Fibroblast of peridontal ligament (primary cell): Measurements from ENCODE around the gene TM4SF18.
"Not testable (repeated sequence)": the region's sequence is repeated elsewhere in the genome, so short reads cannot be mapped to it uniquely, and the experiment has no call there.

Source experiments
- DNase-seq: peaks from one replicate; pipeline ENCODE4 v3.0.0-alpha.2; 2010; ENCODE audit errors: extremely low read depth

TM4SF18 gene

GRCh38 chr3:149368674-149369497 is 35.5 kb upstream of the TM4SF18 start:
- DNase-seq: peak; percentile 20

DNA sequence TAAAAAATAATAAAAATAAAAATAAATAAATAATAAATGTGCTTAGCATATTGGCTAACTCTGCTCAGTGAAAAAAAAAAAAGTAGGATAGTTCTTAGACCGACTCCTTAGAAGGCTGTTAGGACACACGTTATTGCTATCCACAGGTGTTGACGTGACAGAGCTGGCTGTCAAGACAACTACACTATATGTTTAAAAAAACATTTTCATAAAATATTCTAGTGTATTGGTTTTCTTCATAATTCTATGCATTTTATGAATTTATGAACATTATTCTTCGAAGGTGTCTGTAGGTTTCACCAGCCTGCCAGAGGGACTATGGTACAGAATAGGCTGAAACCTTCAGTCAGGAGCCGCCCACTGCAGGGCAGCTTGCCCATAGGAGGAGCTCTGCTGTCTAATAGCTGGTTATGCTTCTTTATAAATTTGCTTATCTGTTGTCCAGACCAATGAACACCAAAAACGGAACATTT is 34.8 kb upstream of the TM4SF18 start:
- no peak for DNase-seq

- DNase-seq: no peak
Observed at GRCh38 chr3:149366941-149367840, 33.8 kb upstream of the TM4SF18 start.

GRCh38 chr3:149366031-149366430 is 32.6 kb upstream of the TM4SF18 start:
- no peak for DNase-seq

DNA sequence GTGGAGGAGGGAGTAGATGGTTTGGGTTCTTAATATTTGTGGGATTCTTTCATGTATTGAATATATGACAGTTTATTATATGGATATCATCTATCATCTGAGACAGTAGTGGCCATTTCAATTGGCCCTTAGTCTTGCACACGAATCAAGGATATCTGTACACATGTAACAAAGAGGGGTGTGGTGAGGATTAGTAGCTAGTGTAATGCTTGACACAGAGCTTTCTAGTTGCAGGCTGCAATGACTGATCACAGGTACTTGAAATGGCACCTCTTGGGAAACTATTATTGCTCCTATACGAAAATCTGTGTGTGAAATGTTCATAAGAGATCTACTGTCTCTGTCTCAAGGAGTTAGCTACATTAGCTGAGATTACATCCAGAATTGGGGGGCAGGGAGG is 31.2 kb upstream of the TM4SF18 start:
- no peak for DNase-seq

DNA sequence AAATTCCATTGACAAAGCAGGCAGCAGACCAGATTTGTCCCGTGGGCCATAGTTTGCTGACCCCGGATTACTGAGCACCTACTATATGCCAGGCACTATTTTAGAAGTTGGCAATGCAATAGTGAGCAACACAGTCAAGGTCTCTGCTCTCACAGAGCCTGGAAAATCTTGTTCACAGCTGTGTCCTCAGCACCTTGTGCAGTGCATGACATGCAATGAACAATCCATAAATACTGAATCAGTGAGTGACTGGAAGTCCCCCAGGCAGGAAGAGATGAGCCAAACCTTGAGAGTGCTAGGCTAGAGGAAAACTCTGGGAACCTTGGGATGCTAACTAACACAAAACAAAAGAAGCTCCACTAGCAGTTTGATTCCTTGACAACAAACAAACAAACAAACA is 29.6 kb upstream of the TM4SF18 start:
- DNase-seq: no peak

DNA sequence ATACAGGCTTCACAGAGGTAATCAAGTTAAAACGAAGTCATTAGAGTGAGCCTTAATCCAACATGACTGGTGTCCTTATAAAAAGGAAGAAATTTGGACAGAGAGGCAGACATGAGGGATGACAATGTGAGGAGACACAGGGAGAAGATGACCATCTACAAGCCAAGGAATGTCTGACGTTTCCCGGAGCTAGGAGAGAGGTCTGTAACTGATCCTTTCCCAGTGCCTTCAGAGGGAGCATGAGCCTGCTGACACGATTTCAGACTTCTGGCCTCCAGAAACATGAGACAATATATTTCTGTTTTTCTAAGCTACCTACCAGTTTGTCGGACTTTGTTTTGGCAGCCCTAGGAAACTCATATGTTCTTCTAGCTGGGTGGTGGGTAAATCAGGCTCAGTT is 28.9 kb upstream of the TM4SF18 start:
- no peak for DNase-seq

- DNase-seq: no peak
Observed at GRCh38 chr3:149356630-149357029, 23.2 kb upstream of the TM4SF18 start.

- no peak for DNase-seq
Observed at GRCh38 chr3:149356044-149356592, 22.7 kb upstream of the TM4SF18 start.

DNA sequence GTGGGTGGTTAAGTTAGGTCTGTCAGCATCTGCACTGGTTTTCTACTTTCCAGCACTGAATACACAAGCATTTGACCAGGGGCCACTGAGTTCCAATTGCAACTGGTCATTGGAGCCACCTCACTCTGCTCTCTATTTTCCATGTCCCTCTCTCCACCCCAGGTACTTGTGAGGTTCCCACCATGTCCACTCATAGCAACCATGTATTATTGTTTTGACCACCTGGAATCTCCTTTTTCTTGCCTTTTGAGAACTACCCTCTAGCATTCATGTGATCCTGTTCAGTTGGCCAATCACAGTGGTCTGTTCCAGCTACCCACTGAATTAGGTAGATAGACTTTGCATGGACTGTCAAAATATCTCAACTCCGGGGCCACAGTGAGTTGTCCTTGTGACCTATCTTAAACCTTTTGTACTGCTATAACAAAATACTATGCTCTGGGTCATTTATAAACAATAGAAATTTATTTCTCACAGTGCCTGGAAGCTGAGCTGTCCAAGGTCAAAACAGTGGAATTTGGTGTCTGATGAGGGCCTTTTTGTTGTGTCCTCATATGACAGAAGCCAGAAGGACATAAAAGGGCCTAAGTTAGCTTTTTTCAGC is 20.2 kb upstream of the TM4SF18 start:
- no peak for DNase-seq

DNA sequence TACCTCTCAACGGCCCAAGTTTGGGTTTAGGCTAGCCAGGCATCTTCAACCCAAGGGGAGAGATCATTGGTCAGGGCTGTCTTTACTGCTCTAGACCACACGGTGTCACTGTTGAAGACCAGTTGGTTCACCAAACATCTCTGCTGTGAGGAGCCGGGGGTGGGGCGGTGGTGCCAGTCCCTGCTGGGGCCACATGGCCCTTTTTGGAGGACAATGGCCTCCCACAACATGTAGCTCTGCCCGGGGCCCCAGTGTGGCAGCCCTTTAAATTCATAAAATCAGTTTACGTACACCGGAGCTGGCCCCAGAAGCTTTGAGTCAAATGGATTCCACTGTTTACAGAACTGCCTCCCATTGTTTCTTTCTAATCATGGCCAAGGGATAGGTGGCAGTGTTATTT is 19.1 kb upstream of the TM4SF18 start:
- peak; percentile 58 for DNase-seq

- no peak for DNase-seq
Observed at GRCh38 chr3:149343951-149344350, 10.5 kb upstream of the TM4SF18 start.

DNA sequence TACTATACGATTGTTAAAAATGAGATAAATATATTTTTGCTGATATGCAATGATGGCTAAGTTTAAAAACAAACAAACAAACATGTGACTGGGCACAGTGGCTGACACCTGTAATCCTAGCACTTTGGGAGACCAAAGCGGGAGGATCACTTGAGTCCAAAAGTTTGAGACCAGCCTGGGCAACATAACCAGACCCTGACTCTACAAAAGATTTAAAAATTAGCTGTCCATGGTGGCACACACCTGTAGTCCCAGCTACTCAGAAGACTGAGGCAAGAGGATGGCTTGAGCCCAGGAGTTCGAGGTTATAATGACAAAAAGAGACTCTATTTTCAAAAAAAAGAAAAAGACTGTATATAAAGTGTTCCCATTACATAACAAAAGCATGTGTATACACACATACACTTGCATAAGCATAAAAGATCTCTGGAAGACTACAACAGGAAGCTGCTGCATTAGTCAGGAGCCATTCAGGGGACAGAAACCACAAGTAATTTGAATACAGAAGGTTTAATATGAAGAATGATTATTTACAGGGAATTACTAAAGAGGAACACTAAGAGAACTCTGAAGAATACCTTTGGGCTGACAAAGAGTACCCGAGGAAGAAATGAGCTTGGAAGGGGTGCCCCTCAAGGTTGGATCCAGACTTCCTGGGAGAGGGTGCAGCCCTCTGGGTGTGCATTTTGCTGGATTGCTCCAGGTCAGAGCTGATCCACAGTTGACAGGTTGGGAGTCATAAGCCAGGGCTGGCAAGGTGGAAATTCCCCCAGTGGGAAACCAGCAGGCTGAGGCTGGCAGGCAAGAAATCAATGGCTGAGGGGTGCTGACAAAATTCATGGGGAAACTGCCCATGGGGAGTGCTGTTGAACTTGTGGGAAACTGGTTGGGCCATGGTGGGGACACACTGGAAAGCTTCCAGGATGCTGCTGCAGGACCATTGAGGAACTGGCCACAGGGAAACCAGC is 9.3 kb upstream of the TM4SF18 start:
- peak; percentile 82 for DNase-seq

- DNase-seq: no peak
Observed at GRCh38 chr3:149340310-149340933, 7.0 kb upstream of the TM4SF18 start.

DNA sequence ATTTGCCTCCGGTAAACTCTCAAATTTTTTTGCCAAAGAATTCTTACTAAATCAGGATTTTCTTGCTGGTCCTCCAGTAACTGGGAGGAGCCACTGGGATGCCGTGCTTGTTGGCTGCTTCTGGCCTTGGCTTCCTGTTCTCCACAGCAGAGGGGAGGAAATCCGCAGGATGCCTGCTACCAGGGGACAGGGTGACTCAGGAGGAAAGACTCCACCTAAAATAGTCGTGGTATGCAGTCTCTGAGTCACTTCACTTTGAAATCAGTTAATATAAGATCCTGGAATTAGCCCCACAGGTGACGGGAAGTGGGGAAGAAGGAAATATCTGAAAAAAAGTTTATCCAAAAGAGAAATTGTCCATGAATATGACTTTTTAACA is 6.5 kb upstream of the TM4SF18 start:
- peak; percentile 93 for DNase-seq

DNA sequence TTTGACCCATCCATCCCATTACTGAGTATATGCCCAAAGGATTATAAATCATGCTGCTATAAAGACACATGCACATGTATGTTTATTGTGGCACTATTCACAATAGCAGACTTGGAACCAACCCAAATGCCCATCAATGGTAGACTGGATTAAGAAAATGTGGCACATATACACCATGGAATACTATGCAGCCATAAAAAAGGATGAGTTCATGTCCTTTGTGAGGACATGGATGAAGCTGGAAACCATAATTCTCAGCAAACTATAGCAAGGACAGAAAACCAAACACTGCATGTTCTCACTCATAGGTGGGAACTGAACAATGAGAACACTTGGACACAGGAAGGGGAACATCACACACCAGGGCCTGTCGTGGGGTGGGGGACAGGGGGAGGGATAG is 4.0 kb upstream of the TM4SF18 start:
- DNase-seq: not testable (repeated sequence)

DNA sequence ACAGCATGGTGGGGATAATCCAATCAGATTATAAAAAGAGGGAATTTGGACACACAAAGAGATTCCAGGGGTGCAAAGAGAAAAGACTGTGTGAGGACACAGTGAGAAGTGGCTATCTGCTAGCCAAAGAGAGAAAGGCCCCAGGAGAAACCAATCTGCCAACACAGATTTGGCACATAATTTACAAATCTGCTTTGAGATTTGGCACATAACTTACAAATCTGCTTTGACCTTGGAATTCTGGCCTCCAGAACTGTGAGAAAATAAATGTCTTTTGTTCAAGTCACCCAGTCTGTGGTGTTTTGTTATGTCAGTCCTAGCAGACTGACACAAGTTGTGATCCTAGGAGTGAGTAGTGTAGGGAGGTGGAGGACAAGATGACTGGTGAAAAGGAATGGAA is 3.5 kb upstream of the TM4SF18 start:
- peak; percentile 62 for DNase-seq

DNA sequence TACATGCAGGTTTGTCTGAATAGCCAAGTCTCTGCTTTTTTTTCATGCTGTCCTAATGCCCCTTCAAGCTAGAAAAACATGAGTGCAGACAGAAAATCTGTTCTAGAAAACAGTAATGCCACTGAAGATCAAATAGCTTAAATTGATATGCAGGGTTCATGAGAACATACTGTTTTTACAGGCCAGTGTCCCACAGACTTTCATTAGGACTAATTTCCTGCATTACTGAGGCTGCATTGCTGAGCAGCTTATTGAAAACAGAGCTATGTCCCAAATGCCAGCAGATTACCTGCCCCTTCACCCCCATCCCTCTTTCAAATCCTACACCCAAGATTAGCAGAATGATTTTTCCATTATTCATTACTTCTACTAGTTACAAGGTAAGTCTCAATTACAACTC is 665 bp downstream of the TM4SF18 start:
- DNase-seq: no peak

- DNase-seq: peak; percentile 48
Observed at GRCh38 chr3:149332227-149332765, 1.1 kb downstream of the TM4SF18 start.

- no peak for DNase-seq
Observed at GRCh38 chr3:149331396-149331795, 2.0 kb downstream of the TM4SF18 start.
